ENCODE data around the gene MED13L.

The MED13L gene

DNA sequence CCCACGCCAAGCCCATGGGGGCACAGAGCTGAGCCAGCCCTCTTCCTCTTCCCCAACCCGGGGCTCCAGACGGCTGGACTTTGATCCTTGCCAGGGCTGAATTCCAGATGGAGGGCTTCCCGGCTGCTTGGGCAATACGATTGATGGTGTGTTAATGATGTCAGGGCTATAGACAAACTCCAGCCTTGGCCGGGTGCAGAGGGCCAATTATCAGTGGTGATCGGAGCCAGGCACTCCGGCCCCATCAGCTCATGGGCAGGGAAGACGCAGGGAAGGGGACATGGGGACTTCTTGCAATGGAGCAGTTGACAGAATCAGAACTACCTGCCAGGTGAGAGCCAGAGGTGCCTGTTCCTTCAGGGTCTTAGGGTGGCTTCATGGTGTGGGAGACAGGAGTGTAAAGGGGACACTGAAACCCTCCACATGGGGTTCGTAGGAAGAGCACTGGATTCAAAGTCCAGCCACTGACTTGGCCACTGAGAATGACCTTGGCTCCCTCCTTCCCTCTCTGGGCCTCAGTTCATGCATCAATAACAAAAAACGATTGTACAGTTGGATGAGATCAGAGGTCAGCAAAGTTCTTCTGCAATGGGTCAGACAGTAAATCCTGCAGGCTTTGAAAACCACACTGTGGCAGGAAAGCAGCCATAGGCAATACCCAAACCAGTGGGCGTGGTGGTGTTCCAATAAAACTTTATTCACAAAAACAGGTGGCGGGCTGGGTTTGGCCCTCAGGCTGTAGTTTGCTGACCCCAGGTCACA is 333.7 kb downstream of the MED13L start:
- no peak for DNase-seq (ENCODE audit: low spot score)

DNA sequence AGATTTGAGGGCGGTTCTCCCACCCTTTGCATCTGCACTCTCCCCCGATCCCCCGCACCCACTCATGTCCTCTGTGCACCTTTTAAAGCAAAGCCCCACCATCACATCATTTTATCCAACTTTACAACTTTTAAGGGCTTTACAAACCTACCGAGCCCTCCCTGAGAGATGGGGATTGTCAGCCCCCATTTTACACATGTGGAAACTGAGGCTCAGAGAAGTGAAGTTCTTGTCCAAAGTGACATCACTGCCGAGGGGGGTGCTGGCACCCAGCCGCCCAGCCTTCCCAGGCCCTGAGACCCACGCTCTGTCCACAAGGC is 334.2 kb downstream of the MED13L start:
- DNase-seq (ENCODE audit: low spot score), result no peak

DNA sequence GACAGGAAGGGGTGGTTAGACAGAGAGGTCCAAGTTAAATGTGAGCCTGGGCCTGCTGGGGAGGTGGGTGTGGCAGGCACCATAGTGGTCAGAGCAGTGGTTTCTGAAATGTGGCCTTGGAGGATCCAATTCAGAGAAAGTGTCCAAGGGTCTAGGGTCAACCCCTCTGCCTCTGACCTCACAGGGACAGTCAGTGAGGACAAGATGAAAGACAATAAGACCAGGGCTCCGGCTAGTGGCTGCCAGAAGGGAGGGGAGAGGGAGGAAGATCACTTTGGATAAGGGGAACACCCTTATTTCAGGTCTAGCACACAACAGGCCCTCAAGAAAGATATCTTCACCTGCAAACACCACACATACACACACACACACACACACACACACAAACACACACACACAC is 335.1 kb downstream of the MED13L start:
- no peak for DNase-seq (ENCODE audit: low spot score)

DNA sequence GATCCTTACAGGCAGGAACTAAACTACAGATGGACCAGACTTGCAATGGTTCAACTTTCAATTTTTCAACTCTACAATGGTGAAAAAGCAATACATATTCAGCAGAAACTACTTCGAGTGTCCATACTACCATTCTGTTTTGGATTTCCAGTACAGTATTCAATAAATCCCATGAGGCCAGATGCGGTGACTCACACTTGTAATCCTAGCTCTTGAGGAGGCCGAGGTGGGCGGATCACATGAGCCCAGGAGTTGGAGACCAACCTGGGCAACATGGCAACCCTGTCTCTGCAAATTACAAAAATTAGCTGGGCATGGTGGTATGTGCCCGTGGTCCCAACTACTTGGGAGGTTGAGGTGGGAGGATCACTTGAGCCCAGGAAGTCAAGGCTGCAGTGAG is 336.1 kb downstream of the MED13L start:
- no peak for DNase-seq (ENCODE audit: low spot score)

DNA sequence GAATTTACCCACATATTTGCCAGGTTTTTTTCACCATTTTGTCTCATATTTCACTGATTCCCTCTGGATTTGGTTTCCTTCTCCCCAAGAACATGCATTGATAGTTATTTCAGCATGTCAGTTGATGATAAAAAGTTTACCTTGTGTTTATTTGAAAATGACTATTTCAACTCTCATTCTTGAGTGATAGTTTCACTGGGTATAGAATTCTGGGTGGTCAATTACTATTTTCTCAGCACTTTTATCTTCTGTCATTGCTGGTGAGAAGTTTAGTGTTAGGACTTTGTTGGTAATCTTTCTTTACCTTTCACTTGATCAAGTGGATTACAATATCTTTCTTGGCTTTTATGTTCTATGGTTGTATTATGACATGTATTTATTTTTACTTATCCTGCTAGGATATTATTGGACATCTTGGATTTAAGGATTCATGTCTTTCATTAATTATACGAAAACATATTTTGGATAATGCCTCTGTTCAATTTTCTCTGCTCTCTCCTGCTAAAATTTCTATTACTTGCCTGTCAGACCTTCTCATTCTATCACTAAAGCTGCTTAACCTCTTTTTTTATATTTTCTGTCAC is 338.6 kb downstream of the MED13L start:
- no peak for DNase-seq (ENCODE audit: low spot score)

DNA sequence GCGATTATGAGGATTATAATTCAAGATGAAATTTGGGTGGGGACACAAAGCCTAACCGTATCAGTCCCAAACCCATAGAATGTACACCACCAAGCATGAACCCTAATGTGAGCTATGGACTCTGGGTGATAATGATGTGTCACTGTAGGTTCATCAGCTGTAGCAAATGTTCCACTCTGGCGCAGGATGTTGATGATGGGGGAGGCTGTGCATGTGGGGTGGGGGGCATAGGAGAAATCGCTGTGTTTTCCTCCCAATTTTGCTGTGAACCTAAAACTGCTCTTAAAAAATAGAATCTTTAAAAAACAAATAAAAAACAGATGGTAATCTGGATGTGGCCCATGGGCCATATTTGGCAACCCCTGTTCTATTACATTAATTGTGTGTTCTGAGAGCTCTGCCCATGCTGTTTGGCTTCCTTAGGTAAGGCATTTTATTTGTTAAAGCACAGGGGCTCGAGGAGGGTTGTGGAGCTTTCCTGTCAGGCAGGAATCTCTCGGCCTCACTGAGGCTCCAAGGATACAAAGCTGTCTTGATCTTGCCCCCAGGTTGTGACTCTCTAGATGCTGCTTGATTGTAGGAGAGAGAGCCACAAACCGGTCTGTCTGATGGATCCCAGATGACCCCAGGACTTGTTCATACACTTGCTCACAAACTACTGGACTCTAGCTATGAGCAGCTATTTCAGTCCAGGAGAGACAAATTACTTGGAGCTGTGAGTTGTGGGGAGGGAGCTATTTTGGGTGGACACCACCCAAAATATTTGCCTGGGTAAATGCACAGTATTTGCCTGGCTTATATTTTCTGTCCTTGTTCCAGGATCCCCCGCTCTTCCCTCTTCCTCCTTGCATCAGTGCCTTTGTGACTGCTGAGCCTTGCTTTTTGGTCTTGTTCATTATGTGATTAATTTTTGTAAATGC is 340.2 kb downstream of the MED13L start:
- no peak for DNase-seq (ENCODE audit: low spot score)

DNA sequence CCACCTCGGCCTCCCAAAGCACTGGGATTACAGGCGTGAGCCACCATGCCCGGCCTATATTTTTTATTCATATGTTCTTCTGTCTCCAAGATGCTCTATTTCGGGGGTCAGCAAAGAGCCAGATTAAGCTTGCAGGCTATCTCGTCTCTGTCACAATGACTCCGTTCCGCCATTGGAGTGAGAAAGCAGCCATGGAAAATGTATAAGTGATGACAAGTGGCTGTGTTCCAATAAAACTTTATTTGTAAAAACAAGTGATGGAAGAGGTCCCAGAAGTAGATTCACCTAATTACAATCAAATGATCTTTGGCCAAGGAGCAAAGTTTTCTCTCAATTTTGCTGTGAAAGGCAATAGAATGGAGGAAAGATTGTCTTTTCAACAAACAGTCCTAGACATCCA is 342.6 kb downstream of the MED13L start:
- DNase-seq (ENCODE audit: low spot score), result no peak

DNA sequence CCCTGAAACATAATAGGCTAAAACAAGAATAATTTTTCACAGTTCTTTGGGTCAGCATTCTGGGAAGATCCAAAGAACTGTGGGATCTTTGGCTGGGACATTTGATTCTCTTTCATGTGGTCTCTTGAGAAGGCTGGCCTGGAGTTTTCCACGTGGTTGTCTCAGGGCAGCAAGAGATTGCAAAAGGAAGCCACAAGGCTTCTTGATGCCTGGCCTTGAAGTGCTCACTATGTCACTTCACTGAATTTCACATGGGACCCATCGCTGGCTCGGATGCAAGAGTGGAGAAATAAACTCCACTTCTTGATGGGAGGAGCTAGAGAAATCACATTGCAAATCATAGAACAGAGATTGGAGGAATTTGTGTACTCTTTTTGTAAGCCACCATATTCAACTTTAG is 343.4 kb downstream of the MED13L start:
- no peak for DNase-seq (ENCODE audit: low spot score)

DNA sequence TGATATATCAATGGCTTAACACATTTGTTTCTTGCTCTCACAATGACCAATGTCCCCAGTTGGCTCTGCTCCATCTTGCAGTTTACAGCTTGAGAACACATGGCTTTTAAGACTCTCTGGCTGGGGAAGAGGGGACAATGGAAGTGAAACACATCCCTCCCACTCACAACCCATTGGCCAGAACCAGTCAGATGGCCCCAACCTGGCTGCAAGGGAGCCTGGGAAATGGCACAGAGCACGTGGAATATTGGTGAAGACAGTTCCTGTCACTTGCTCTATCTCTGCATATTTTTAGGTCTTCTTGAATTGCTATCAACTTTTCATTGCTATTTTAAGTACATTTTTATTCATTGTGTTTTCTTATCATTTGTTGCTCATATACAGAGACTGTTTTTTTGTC is 345.4 kb downstream of the MED13L start:
- DNase-seq (ENCODE audit: low spot score), result no peak

DNA sequence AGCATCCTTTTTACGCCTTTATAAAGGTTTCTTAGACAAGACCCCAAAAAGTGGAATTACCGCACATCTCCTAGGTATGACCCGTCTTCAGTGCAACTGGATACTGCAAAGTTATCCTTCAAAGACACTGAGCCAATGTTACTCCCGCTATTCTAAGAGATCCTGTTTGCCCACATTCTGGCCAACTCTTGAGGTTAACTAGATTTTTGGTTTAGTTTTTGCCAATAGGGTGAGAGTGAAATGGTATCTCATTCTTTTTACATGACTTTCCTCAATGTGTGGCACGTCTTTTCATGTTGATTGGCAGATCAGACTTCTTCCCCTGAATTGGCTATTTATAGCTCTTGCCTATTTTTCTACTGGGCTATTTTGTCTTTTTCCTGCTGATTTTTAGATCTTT is 347.2 kb downstream of the MED13L start:
- DNase-seq (ENCODE audit: low spot score), result no peak

DNA sequence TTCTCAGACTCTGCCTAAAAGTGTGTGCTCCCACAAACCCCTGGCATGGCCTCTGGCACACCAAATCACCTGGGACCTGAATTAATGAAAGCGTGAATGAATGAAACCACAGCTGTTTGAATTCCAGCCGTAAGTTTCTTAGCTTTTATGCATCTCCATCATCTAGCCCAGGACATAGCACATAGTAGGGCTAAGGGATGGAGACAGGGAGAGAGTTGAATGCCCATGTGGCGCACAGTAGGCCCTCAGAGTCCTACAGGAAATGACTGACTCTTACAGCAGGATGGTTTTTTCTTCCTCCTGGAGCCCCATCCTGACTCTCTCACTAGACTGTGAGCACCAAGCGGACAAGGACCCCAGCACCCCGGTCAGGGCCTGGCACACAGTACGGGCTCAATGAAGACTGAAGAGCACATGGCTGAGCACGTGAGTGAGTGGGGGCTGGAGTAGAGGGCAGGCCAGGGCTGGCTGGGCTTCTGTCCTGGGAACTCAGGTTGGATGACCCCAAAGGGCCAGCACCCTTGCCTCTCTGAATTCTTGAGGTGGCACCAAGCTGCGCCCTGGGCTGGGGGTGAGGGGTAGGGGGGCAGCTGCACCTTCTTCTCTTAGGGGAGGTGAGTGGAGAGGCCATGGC is 351.3 kb downstream of the MED13L start:
- no peak for DNase-seq (ENCODE audit: low spot score)

DNA sequence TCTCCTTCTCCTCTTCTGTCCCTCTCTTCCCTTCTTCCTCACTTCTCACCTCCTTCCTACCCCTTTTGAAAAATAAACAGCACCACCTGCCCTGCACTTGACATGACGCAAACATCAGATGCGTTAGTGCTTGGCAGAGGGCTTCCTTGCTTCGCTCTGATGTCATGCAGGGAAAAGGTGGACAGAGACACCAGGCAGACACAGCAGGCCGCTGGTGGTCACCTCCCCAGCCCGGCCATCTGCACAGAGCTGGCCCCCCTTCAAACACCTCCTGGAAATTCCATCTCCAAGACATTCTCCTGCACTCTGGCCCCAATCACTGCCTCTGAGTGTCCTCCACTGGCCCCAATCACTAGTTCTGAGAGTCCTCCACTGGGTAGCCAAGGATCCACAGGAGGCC is 353.6 kb downstream of the MED13L start:
- DNase-seq (ENCODE audit: low spot score), result no peak

DNA sequence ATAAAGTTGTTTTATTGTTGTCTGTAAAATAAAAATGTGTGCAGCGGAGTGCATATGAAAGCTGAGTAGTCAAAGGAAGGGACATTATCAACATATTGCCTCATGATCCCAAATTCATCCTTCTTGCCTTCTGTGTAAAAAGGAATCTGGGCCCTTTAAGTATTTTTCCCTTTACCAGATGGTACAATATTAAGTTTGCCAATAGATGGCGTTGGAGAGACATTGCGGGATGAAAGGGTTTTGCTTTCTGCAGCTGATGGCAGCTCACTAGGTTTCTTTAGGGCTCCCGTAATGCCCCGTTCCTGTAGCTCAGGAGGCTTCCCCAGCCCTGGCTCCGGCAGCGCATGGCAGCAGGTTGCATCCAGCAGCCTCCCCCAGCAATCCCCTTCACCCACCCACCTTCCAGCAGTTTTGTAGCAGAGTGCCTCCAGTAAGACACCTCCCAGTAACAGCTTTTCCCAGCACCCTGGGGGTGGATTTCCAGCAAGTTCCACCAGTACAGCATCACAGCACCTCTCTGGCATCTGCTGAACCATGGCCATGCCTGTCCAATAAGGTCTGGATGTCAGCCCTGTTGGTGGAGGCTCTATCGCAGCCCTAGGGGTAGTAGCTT is 354.4 kb downstream of the MED13L start:
- DNase-seq (ENCODE audit: low spot score), result no peak

DNA sequence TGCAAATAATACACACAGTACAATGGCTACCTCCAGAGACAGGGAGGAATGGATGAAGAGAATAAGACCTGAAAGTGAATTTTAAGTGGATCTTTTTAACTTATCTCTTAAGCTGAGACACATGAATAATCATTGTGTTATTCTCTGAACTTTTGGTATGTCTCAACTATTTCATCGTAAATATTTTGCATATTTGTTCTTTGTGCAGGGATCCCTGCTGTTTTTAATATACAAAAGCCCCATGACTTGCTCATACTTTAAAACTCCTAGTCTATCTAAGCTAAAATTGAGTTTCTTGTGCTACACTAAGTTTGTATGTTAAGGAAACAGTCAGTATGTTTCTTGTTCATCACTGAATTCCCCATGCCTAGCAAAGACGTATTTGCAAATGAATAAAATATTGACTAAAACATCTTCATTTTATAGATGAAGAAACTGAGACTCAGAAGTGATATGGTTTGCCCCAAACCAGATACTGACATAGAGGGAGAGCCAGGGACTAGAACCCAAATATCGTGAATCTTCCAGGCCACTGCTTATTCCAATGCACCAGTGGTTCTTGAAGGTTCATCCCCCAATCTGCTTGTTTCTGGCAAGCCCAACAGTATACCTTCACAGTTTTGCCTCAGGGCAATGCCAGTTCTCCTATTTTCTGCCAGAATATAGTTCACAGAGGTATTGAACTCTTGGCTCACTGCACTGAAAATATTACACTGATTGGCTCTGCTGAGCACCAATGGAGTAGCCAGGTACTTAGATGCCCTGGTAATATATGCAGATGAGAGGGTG is 356.9 kb downstream of the MED13L start:
- DNase-seq (ENCODE audit: low spot score), result no peak

DNA sequence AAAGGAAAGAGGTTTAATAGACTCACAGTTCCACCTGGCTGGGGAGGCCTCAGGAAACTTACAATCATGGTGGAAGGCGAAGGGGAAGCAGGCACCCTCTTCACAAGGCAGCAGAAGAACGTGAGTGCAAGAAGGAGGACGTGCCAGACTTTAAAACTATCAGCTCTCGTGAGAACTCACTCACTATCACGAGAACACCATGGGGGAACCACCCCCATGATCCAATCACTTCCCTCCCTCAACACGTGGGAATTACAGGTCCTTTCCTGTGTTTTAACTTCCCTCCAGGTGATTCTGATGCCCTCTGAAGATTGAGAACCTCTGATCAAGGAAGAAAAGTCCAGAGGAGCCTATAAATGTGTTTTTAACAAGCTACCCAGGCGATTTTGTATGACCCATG is 358.7 kb downstream of the MED13L start:
- no peak for DNase-seq (ENCODE audit: low spot score)

DNA sequence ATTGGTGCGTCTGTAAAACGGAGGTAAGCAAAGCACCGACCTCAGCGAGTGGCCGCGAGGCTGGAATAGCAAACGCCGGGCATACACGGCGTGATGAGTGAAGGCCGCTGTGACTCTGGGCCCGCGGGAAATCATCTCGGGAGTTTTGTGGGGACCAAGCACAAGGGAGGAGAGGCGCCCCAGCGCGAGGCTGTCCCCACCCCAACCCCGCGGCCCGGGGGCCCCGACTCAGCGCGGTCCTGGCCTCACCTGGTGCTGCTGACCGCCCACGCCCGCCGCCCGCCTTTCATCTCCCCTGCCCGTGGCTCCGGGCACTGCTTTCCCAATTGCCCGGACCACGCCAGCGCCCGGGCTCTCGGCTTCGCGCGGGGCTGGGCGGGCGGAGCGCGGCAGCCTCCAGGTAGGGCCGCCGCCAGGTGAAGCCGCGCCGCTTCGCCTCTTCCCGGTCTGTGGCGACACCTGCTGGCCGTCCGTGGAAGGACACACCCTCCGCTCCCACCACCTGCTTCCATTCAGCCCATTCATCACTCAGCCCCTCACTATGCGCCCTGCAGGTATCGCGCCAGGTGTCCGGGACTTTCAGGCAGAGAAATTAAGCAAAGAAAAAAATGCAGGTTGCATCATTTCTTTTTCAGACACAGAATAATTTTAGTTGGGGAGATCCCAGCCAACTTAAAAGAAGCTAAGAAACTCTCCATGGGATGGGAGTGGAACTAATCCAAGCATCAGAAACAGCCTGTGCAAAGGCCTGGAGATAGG is 360.4 kb downstream of the MED13L start:
- peak; percentile 74 for DNase-seq (ENCODE audit: low spot score)

DNA sequence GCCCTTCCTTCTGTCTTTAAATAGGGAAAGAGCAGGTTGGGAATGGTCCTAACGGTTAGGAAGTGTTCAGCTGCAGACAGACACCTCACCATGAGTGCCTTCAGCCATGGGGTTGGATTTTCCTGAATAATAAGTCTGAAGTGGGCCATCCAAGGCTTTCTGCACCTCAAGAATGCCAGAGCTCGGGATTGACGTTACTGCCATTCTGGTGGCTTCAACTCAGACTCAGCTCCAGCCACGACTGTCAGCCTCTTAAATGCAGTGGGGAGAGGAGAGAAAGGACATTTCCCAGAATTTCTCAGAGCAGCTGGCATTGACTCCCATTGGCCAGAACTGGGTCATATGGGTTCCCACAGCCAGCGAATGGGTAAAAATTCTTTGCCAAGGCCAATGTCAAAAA is 363.4 kb downstream of the MED13L start:
- no peak for DNase-seq (ENCODE audit: low spot score)

DNA sequence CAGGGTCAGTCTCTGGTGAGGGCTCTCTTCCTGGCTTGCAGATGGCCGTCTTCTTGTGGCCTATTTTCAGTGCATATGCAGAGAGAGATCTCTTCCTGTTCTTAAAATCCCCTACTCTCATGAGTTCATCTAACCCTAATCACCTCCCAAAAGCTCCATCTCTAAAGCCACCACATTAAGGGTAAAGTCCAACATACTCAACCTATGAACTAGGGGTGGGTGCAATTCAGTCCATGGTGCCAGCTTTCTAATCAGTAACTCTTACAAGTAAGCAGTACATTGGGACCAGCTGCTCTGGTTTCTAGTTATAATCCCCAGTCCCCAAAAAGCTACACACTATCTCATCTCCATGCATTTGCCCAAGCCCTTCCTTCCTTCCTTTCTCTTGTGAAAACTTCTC is 365.1 kb downstream of the MED13L start:
- no peak for DNase-seq (ENCODE audit: low spot score)

DNA sequence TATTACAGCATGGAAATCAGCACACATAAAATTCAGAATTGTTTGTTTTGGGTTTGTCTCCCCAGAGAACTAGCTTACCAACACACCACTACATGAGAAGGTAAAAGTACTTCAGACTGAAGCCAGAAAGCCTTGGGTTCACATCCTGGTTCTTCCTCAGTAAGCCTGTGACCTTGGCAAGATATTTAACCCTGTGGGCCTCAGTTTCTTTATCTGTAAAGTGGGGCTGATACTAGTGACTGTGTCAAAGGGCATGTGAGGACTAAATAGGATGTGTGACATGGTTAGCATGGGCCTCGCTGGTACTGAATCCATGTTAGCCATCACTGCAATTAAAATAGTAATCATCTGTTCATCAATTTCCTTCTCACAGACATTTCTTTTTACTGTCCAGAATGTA is 366.1 kb downstream of the MED13L start:
- no peak for DNase-seq (ENCODE audit: low spot score)

DNA sequence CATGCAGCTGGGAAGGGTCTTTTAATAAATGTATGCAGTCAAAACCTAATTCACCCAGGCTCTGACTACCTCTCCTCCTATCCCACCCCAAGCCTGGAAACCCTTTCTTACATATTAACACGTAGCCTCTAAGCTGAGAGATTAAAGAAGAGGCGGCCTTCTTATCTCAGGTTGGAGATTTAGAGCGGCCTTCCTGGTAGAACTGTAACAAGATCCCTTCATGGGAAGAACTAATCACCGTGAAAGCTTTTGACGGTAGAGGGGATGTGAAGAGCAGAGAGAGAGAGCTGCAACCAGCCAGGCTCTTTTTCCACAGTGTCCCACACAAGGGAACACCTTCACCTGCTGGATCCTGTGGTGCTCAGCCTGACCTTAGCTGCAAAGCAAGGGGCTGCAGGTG is 367.4 kb downstream of the MED13L start:
- no peak for DNase-seq (ENCODE audit: low spot score)

Data from left forelimb (tissue), 1 donor.